ENCODE results near the gene DICER1.
"Not testable (repeated sequence)": the region's sequence is repeated elsewhere in the genome, so short reads cannot be mapped to it uniquely, and the experiment has no call there.

Gene DICER1

GRCh38 chr14:95144849-95145248 lies 12.5 kb downstream of the DICER1 start:
- no peak for DNase-seq

- DNase-seq = no peak
Measured at GRCh38 chr14:95143808-95144620, 13.3 kb downstream of the DICER1 start.

GRCh38 chr14:95142208-95142607 lies 15.1 kb downstream of the DICER1 start:
- DNase-seq = no peak

- DNase-seq = no peak
Measured at GRCh38 chr14:95141684-95142083, 15.6 kb downstream of the DICER1 start.

- DNase-seq = no peak
Measured at GRCh38 chr14:95140060-95140858, 17.1 kb downstream of the DICER1 start.

GRCh38 chr14:95138876-95139275 lies 18.5 kb downstream of the DICER1 start:
- no peak for DNase-seq

GRCh38 chr14:95138455-95138854 lies 18.9 kb downstream of the DICER1 start:
- not testable (repeated sequence) for DNase-seq

GRCh38 chr14:95137804-95138167 lies 19.5 kb downstream of the DICER1 start:
- no peak for DNase-seq

GRCh38 chr14:95137164-95137803 lies 20.0 kb downstream of the DICER1 start:
- no peak for DNase-seq

GRCh38 chr14:95136631-95137030 lies 20.7 kb downstream of the DICER1 start:
- DNase-seq = no peak

- no peak for DNase-seq
Measured at GRCh38 chr14:95134304-95134933, 22.9 kb downstream of the DICER1 start.

GRCh38 chr14:95133282-95133681 lies 24.0 kb downstream of the DICER1 start:
- no peak for DNase-seq

- no peak for DNase-seq
Measured at GRCh38 chr14:95132760-95133159, 24.6 kb downstream of the DICER1 start.

- DNase-seq = no peak
Measured at GRCh38 chr14:95130549-95130948, 26.8 kb downstream of the DICER1 start.

GRCh38 chr14:95128140-95128539 lies 29.2 kb downstream of the DICER1 start:
- DNase-seq = no peak

- no peak for DNase-seq
Measured at GRCh38 chr14:95127531-95127911, 29.8 kb downstream of the DICER1 start.

- no peak for DNase-seq
Measured at GRCh38 chr14:95126906-95127530, 30.3 kb downstream of the DICER1 start.

GRCh38 chr14:95125915-95126314 lies 31.4 kb downstream of the DICER1 start:
- DNase-seq = no peak

- DNase-seq = no peak
Measured at GRCh38 chr14:95125221-95125620, 32.1 kb downstream of the DICER1 start.

- no peak for DNase-seq
Measured at GRCh38 chr14:95123891-95124579, 33.3 kb downstream of the DICER1 start.

- DNase-seq = no peak
Measured at GRCh38 chr14:95122621-95122945, 34.7 kb downstream of the DICER1 start.

- DNase-seq = no peak
Measured at GRCh38 chr14:95121911-95122620, 35.3 kb downstream of the DICER1 start.
